Activated CD4-positive, CD25-positive, alpha-beta regulatory T cell treated with anti-CD3 and anti-CD28 coated beads, Interleukin-2, amount 50 U/mL, for 24 hours (primary cell): ENCODE results near the gene CLEC19A.

Experiments used
- ATAC-seq, 2 donors: fragments of 150-1000 bp; cut with Tn5 transposase; one replicate each; pipeline ENCODE4 v1.10.0; 2021; ENCODE audit warnings: mild to moderate bottlenecking in 1 of 2, moderate library complexity in 1 of 2

CLEC19A gene

GRCh38 chr16:19285431-19285830 lies at the start of gene CLEC19A:
TSS of gene CLEC19A (plus strand) at chr16:19285731. CDS start at chr16:19285852, 121 bp downstream.
- no peak for ATAC-seq

- no peak for ATAC-seq
Observed at GRCh38 chr16:19235886-19236285, 49.6 kb upstream of the CLEC19A start.

- no peak for ATAC-seq
Observed at GRCh38 chr16:19236561-19237209, 48.8 kb upstream of the CLEC19A start.

GRCh38 chr16:19238406-19238805 lies 47.1 kb upstream of the CLEC19A start:
- ATAC-seq: no peak

DNA sequence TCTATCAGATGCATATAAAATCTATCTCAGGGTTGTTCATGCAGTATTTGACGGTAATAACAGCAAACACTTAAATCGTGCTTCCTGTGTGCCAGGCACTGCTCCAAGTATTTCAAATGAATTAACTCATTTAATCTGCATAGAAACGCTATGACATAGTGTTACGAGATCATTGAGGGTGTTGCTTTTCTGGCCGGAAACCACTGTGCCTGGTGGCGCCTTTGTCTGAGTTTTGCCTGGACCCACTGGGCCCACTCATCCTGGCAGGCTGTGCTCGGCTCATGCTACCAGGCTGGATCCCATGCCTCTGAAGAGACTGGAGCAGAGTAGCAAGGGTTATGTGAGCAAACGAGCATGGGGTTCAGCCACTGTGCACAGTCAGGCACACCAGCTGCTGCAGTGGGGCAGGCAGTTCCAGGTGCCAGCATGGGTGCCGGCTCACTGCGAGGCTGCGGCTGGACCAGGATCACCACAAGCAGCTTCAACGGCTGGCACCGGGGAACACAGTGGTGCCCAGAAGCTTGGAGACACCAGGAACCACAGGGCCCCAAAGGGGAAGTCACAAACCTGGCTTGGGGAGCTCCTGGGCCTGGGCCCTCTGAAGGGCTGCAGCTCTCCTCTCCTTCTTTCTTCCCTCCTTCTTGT lies 45.9 kb upstream of the CLEC19A start:
- no peak for ATAC-seq

GRCh38 chr16:19240494-19240893 lies 45.0 kb upstream of the CLEC19A start:
- ATAC-seq: no peak

GRCh38 chr16:19241512-19241911 lies 44.0 kb upstream of the CLEC19A start:
- no peak for ATAC-seq

- ATAC-seq: no peak
Observed at GRCh38 chr16:19242186-19242585, 43.3 kb upstream of the CLEC19A start.

GRCh38 chr16:19242987-19243575 lies 42.5 kb upstream of the CLEC19A start:
- no peak for ATAC-seq

DNA sequence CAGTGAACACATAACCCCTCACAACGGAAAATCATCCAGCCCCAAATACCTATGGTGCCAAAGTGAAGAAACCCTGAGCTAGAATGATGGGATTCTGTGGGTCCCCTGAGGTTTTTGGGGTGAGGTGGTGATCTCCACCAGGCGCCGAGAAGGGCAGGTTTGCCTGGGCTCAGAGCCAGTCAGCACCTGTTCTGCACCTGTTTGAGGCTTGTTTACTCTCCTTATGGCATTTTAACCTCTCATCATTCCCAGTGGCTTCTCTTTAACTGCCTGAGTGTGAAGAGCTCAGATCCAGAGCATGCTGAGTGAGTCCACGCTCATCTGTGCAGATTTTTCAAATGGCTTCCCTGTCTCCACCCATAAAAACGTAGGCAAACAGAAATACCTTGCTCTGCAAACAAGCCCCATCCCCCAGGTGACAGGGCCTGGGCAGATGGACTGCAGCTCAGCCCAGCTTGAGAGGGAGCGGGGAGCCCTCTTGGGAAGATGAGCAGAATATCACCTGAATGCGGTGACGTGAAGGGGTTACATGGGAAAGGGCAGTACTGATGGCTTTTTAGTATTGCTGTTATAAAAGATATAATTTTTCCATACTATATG lies 40.1 kb upstream of the CLEC19A start:
- ATAC-seq: no peak

DNA sequence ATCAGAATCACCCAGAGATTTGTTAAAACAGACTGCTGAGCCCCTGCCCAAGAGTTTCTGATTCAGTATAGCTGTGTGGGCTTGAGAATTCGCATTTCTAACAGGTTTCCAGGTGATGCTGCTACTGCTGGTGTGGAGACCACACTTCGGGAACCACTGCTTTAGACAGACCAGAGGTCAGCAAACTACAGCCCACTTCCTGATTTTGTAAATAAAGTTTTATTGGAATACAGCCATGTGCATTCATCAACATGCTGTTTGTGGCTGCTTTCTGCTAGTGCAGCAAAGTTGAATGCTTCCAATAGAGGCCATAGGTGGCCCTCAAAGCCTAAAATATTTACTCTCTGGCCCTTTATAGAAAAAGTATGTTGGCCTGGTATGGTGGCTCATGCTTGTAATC lies 32.6 kb upstream of the CLEC19A start:
- no peak for ATAC-seq

- no peak for ATAC-seq
Observed at GRCh38 chr16:19254611-19255010, 30.9 kb upstream of the CLEC19A start.

DNA sequence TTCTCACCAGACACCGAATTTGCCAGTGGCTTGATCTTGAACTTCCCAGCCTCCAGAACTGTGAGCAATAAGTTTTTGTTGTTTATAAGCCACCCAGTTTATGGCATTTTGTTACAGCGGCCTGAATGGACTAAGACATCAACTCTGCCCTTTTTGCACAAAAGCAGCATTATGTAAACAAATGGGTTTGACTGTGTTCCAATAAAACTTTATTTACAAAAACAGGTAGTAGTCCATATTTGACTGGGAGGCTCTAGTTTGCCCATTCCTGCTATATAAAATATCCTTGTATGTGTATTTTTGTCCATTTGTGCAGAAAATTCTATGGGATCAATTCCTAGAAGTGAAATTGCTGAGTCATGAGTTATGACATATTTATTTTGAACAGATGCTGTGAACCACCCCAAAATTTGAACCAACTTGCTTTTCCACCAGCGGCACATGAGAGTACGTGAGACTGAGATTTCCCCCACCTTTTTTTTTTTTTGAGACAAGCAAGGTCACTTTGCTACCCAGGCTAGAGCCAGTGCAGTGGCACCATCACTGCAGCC lies 21.3 kb upstream of the CLEC19A start:
- no peak for ATAC-seq

DNA sequence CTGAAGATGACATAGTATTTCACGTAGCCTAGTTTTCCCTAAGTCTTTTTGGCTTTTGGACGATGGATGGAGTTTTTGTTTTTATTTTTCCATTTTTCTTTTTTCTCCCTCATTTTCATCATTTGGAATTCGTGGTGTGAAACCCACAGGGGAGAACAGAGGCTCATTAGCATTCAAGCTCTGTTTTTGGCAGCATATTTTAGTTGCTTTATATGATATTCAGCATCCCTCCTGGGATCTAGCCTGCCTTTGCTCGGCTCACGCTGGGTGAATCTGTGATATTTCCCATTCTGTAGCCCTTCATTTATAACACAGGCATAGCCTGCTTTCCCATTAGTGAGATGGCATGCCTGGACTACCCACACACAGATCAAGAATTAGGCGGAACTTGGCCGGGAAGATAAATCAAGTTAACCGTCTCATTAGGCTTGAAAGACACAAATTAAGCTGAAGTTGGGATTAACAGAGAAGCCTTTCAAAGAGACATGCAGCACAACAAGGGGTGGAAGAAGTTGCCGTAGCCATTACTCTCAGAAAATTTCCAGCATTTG lies 20.1 kb upstream of the CLEC19A start:
- ATAC-seq: no peak

- ATAC-seq: no peak
Observed at GRCh38 chr16:19266774-19267173, 18.8 kb upstream of the CLEC19A start.

DNA sequence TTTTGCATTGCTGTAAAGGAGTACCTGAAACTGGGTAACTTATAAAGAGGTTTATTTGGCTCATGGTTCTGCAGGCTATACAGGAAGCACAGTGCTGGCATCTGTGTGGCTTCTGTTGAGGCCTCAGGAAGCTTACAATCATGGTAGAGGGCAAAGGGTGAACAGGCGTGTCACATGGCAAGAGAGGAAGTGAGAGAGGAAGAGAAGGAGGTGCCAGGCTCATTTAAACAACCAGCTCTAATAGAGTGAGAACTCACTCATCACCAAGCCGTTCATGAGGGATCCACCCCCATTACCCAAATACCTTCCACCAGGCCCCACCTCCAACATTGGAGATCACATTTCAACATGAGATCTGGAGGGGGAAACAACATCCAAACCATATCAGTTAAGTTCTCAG lies 16.4 kb upstream of the CLEC19A start:
- ATAC-seq: no peak

DNA sequence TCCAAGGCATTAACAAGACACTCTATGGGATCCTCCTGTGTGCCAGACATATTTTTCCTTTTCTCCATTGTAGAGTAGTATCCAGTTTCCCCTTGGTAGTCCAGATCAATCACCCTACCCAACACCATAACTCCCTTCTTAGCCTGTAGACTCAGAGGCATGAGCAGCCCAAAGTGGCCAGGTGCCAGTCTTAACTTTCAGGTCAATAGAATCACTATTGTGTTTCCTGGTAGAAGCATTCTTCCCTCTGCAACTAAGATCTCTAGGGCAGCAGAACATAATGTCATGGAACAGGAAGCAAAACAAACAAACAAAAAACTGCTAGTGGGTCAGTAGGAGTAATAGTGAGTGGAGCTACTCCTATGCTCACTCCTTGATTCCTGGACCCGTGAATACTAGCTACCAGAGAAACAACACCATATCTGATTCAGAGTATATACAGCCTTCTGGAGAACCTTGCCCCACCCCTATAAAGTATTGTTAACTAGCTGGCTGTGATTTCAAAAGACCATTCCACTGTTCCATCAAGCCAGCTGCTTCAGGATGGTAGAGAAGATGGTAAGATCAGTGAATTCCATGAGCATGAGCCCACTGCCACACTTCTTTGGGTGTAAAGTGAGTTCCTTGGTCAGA lies 11.2 kb upstream of the CLEC19A start:
- no peak for ATAC-seq

DNA sequence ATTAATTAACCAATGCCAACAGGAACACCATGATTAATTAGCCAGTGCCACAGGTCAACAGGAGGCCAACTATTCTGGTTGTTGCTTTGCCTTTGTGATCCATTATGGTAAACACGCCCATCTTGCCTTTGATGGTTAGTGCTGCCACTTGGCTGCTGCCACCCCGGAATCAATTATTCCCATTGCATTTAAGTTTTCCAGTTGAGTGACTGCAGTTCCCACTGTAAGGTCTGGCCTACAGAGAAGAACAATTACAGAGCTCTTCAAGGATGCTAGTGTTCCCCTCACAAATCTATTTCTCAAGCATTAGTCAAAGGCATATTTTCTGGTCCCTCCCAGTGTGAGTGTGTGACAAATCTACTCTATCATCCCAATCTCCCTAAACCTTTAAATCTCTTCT lies 7.1 kb upstream of the CLEC19A start:
- ATAC-seq: no peak

GRCh38 chr16:19281246-19281645 lies 4.3 kb upstream of the CLEC19A start:
- ATAC-seq: no peak

DNA sequence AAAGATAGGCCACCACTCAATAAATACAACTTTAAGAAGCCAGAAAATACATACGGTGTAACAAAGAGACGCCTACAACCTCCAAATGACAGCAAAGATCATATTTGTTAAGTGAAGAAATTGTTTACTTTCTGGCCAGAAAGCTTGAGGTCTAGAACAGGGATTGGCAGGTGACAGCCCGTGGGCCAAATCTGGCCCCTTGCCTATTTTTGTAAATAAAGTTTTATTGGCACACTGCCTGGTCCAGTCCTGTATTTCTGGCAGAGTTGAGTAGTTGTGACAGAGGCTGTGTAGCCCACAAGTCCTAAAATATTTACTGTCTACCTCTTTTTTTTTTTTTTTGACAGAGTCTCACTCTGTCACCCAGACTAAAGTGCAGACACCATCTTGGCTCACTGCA lies 3.4 kb upstream of the CLEC19A start:
- ATAC-seq: no peak

- ATAC-seq: no peak
Observed at GRCh38 chr16:19283637-19284036, 1.9 kb upstream of the CLEC19A start.

GRCh38 chr16:19284207-19284606 lies 1.3 kb upstream of the CLEC19A start:
- ATAC-seq: no peak

DNA sequence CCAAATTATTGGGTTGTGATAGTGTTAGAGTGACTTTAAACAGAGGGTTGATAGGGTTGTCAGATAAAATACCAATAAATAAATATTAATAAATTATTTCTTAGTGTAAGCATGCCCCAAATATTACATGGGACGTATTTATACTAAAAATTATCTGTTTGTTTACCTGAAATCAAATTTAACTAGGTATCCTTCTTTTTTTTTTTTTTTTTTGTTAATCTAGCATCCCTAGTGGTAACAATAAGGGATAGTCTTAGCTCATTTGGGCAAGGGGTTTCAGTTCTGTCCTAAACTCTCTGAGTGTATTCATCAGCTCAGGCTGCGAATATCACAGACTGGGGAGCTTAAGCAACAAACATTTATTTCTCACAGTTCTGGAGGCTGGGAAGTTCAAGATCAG lies 1.3 kb downstream of the CLEC19A start:
- ATAC-seq: no peak
